ENCODE results near the gene RPUSD2. TPM values are rescaled to one million over a fixed set of nuclear protein-coding genes. Genes with fewer than 3 reads are reported as not detected.

RPUSD2 gene
- polyA plus RNA-seq, 1 donor (not counting 4 experiments of a cell fraction or from before 2014, with no cell fraction given) = 8.0 TPM

DNA sequence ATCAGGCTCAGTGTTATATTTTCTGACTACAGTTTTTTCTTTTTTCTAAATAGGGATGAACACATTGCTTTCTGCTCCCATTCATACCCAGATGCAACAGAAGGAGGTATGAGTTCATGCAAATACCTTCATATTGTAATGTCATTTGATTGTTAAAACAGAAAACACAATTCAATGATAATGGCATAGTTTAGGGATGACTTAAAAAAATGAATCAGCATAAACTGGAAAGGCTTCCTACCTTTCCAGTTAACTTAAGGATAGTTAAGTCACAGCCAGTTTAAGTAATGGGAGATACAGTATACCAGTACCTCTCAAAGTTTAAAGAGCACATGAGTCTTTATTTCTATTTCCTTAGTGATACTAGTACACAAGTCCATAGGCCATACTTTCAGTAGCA is 49.8 kb downstream of the RPUSD2 start:
- Histone ChIP-seq H3K4me2 (ENCODE audit: control insufficient read depth, extremely low read depth, insufficient read depth, low read depth, low read length) (no peak overlapping the region), H2AFZ (ENCODE audit: control insufficient read depth, low read length) (no peak overlapping the region), H3K4me3 (ENCODE audit: control insufficient read depth in 2 of 3, extremely low read depth in 1 of 3, insufficient read depth in 2 of 3, low read depth in 1 of 3, low read length in 3 of 3) (no peak overlapping the region), H3K9me1 (ENCODE audit: control insufficient read depth, extremely low read depth, insufficient read depth, low read length) (no peaks in the 10 kb centered on the region), H3K36me3 (ENCODE audit: control insufficient read depth in 2 of 2, extremely low read depth in 1 of 2, insufficient read depth in 2 of 2, low read length in 2 of 2) (no peaks in the 10 kb centered on the region), H3K27me3 (ENCODE audit: control insufficient read depth, extremely low read depth, insufficient read depth, low read length) (no peaks in the 10 kb centered on the region), H4K20me1 (ENCODE audit: control insufficient read depth, extremely low read depth, insufficient read depth, low read length) (no peaks in the 10 kb centered on the region), H3K9me3 (ENCODE audit: control insufficient read depth, low read depth, low read length) (no peaks in the 10 kb centered on the region), H3K79me2 (ENCODE audit: control insufficient read depth, insufficient read depth, low read length) (no peaks in the 10 kb centered on the region), H3K9ac (ENCODE audit: control insufficient read depth, extremely low read depth, insufficient read depth, low read length) (no peak overlapping the region), H3K4me1 (ENCODE audit: control insufficient read depth, extremely low read depth, insufficient read depth, low read length) (no peaks in the 10 kb centered on the region), H3K27ac (ENCODE audit: control insufficient read depth, insufficient read depth, low read length) (no peak overlapping the region)
- DNase-seq (ENCODE audit: low read depth, low spot score) (no peak), FAIRE-seq (no peak)
- dilution Hi-C loops (cut with MboI; ENCODE audit: extremely low pct_ligation_motif_present, low sequenced_read_pairs) = no loop called here
- TF ChIP-seq EZH2 (IDR thresholded peaks at IDR 0.05; ENCODE audit: low read length) (no peak), CTCF (optimal IDR thresholded peaks at IDR 0.05 in 1 of 3, IDR thresholded peaks at IDR 0.05 in 1 of 3, conservative IDR thresholded peaks at IDR 0.05 in 1 of 3; ENCODE audit: extremely low read depth in 1 of 3, insufficient read depth in 2 of 3, low read length in 3 of 3) (no peak)

DNA sequence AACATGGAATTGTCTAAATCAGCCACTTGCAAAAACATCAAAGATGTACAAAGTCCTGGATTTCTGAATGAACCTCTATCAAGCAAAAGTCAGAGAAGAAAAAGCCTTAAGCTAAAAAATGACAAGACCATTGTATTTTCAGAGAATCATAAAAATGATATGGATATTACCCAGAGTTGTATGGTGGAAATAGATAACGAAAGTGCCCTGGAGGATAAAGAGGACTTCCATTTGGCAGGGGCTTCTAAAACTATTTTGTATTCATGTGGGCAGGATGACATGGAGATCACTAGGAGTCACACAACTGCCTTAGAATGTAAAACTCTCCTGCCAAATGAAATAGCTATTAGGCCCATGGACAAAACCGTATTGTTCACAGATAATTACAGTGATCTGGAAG is 54.3 kb downstream of the RPUSD2 start:
- no peaks in the 10 kb centered on the region for H3K9me1 ChIP-seq (ENCODE audit: control insufficient read depth, extremely low read depth, insufficient read depth, low read length)
- H3K4me1 ChIP-seq (ENCODE audit: control insufficient read depth, extremely low read depth, insufficient read depth, low read length) = no peaks in the 10 kb centered on the region
- H3K36me3 ChIP-seq (ENCODE audit: control insufficient read depth in 2 of 2, extremely low read depth in 1 of 2, insufficient read depth in 2 of 2, low read length in 2 of 2) = no peaks in the 10 kb centered on the region
- no peak overlapping the region for H3K27ac ChIP-seq (ENCODE audit: control insufficient read depth, insufficient read depth, low read length)
- H2AFZ ChIP-seq (ENCODE audit: control insufficient read depth, low read length) = no peak overlapping the region
- no peaks in the 10 kb centered on the region for H4K20me1 ChIP-seq (ENCODE audit: control insufficient read depth, extremely low read depth, insufficient read depth, low read length)
- no peaks in the 10 kb centered on the region for H3K27me3 ChIP-seq (ENCODE audit: control insufficient read depth, extremely low read depth, insufficient read depth, low read length)
- DNase-seq (ENCODE audit: low read depth, low spot score) (no peak), FAIRE-seq (no peak)
- H3K9me3 ChIP-seq (ENCODE audit: control insufficient read depth, low read depth, low read length) = no peaks in the 10 kb centered on the region
- H3K4me3 ChIP-seq (ENCODE audit: control insufficient read depth in 2 of 3, extremely low read depth in 1 of 3, insufficient read depth in 2 of 3, low read depth in 1 of 3, low read length in 3 of 3) = no peak overlapping the region
- TF ChIP-seq EZH2 (IDR thresholded peaks at IDR 0.05; ENCODE audit: low read length) = no peak
- no peak for TF ChIP-seq CTCF (optimal IDR thresholded peaks at IDR 0.05 in 1 of 3, IDR thresholded peaks at IDR 0.05 in 1 of 3, conservative IDR thresholded peaks at IDR 0.05 in 1 of 3; ENCODE audit: extremely low read depth in 1 of 3, insufficient read depth in 2 of 3, low read length in 3 of 3)
- H3K4me2 ChIP-seq (ENCODE audit: control insufficient read depth, extremely low read depth, insufficient read depth, low read depth, low read length) = no peak overlapping the region
- H3K79me2 ChIP-seq (ENCODE audit: control insufficient read depth, insufficient read depth, low read length) = no peaks in the 10 kb centered on the region
- H3K9ac ChIP-seq (ENCODE audit: control insufficient read depth, extremely low read depth, insufficient read depth, low read length) = no peak overlapping the region
- dilution Hi-C loops (cut with MboI; ENCODE audit: extremely low pct_ligation_motif_present, low sequenced_read_pairs) = no loop called here

Small RNA genes lying within 50 kb of the gene (small RNA-seq; reads per million reads assigned to genes)
- gene RF00017 (ENCODE audit: insufficient read length in 3 of 3, low read depth in 3 of 3, low replicate concordance in 1 of 3) (0 reads per million in 3 experiments), gene RN7SL376P (ENCODE audit: insufficient read length in 3 of 3, low read depth in 3 of 3, low replicate concordance in 1 of 3) (0 reads per million in 3 experiments), gene RNU6-516P (ENCODE audit: insufficient read length in 3 of 3, low read depth in 3 of 3, low replicate concordance in 1 of 3) (0 reads per million in 3 experiments)

Other genes with a start within 250 kb of the RPUSD2 start
- gene INAFM2, start 245.6 kb upstream of the RPUSD2 start, polyA plus RNA-seq = 9.1 to 15.2 TPM (median 13.5 TPM) in 3 replicates
- 6.3 to 9.6 TPM (median 7.4 TPM) in 3 replicates for gene CCDC9B, start 228.4 kb upstream of the RPUSD2 start, polyA plus RNA-seq
- not detected in 3 replicates for gene PHGR1, start 218.3 kb upstream of the RPUSD2 start, polyA plus RNA-seq
- 0.12 to 0.68 TPM (median 0.12 TPM) in 3 replicates for gene DISP2, start 211.1 kb upstream of the RPUSD2 start, polyA plus RNA-seq
- gene KNSTRN, start 186.6 kb upstream of the RPUSD2 start, polyA plus RNA-seq = 21.0 to 42.8 TPM (median 42.4 TPM) in 3 replicates
- 13.0 to 18.1 TPM (median 14.2 TPM) in 3 replicates for gene IVD, start 163.5 kb upstream of the RPUSD2 start, polyA plus RNA-seq
- 4.8 to 6.9 TPM (median 6.8 TPM) in 3 replicates for gene BAHD1, start 128.3 kb upstream of the RPUSD2 start, polyA plus RNA-seq
- gene CHST14, start 98.3 kb upstream of the RPUSD2 start, polyA plus RNA-seq = 1.1 to 4.4 TPM (median 1.5 TPM) in 3 replicates
- 9.7 to 24.6 TPM (median 18.0 TPM) in 3 replicates for gene CCDC32, start 4.3 kb upstream of the RPUSD2 start, polyA plus RNA-seq
- 1.2 to 6.9 TPM (median 4.7 TPM) in 3 replicates for gene KNL1, start 24.9 kb downstream of the RPUSD2 start, polyA plus RNA-seq
- 2.0 to 7.4 TPM (median 6.9 TPM) in 3 replicates for gene RAD51, start 125.9 kb downstream of the RPUSD2 start, polyA plus RNA-seq
- gene RMDN3, start 186.0 kb downstream of the RPUSD2 start, polyA plus RNA-seq = 22.2 to 23.0 TPM (median 22.2 TPM) in 3 replicates
- 1.6 to 3.1 TPM (median 2.7 TPM) in 3 replicates for gene GCHFR, start 194.8 kb downstream of the RPUSD2 start, polyA plus RNA-seq
- gene C15orf62, start 200.7 kb downstream of the RPUSD2 start, polyA plus RNA-seq = 0.09 to 0.15 TPM (median 0.14 TPM) in 3 replicates
- gene ZFYVE19, start 237.8 kb downstream of the RPUSD2 start, polyA plus RNA-seq = 19.0 to 26.2 TPM (median 24.5 TPM) in 3 replicates
- gene DNAJC17, start 238.2 kb downstream of the RPUSD2 start, polyA plus RNA-seq = 27.0 to 55.9 TPM (median 35.3 TPM) in 3 replicates

Measured in keratinocyte (primary cell).